Activated CD4-positive, alpha-beta T cell treated with anti-CD3 and anti-CD28 coated beads, Interleukin-2, amount 50 U/mL, for 4 hours (primary cell): ENCODE results near the gene LTBP3.

Source experiments
- DNase-seq, 2 experiments: peaks; one replicate each; pipeline ENCODE4 v3.0.0-alpha.2; 2020

LTBP3 gene

GRCh38 chr11:65585396-65586246, 27.5 kb upstream of the LTBP3 start:
- DNase-seq, result no peak

GRCh38 chr11:65584723-65585171, 26.6 kb upstream of the LTBP3 start:
- no peak for DNase-seq

GRCh38 chr11:65584106-65584505, 25.9 kb upstream of the LTBP3 start:
- DNase-seq, result no peak

GRCh38 chr11:65583589-65583988, 25.4 kb upstream of the LTBP3 start:
- DNase-seq, result no peak

GRCh38 chr11:65581928-65582327, 23.8 kb upstream of the LTBP3 start:
- DNase-seq, result no peak

GRCh38 chr11:65580756-65581155, 22.6 kb upstream of the LTBP3 start:
- no peak for DNase-seq

- DNase-seq, result no peak
Measured at GRCh38 chr11:65580031-65580692, 22.0 kb upstream of the LTBP3 start.

GRCh38 chr11:65579291-65579690, 21.1 kb upstream of the LTBP3 start:
- no peak for DNase-seq

GRCh38 chr11:65578667-65579066, 20.5 kb upstream of the LTBP3 start:
- no peak for DNase-seq

GRCh38 chr11:65578134-65578533, 20.0 kb upstream of the LTBP3 start:
- DNase-seq, result no peak

GRCh38 chr11:65577756-65578109, 19.6 kb upstream of the LTBP3 start:
- DNase-seq, result no peak

GRCh38 chr11:65576867-65577755, 19.0 kb upstream of the LTBP3 start:
- DNase-seq, result no peak

- no peak for DNase-seq
Measured at GRCh38 chr11:65576232-65576866, 18.2 kb upstream of the LTBP3 start.

- peak; percentile 72 to 78 for DNase-seq
Measured at GRCh38 chr11:65575568-65576231, 17.5 kb upstream of the LTBP3 start, which contains the start of gene EHBP1L1. EHBP1L1 (plus strand) TSS chr11:65576053; CDS start chr11:65576303, 250 bp downstream.

- DNase-seq, result no peak
Measured at GRCh38 chr11:65574811-65575567, 16.8 kb upstream of the LTBP3 start.

- peak; percentile 66 to 73 for DNase-seq
Measured at GRCh38 chr11:65574109-65574810, 16.1 kb upstream of the LTBP3 start.

- DNase-seq, result no peak
Measured at GRCh38 chr11:65573391-65574079, 15.4 kb upstream of the LTBP3 start.

- DNase-seq, result peak; percentile 88 to 89
Measured at GRCh38 chr11:65572356-65573051, 14.3 kb upstream of the LTBP3 start, which contains the start of gene FAM89B. FAM89B (plus strand) TSS chr11:65572538; CDS start chr11:65572670, 132 bp downstream.

GRCh38 chr11:65571940-65572339, 13.8 kb upstream of the LTBP3 start:
- DNase-seq, result no peak
